Activated CD4-positive, CD25-positive, alpha-beta regulatory T cell treated with anti-CD3 and anti-CD28 coated beads, Interleukin-2, amount 50 U/mL, for 24 hours (primary cell): ENCODE data around the gene STK38.
"Not testable (repeated sequence)": the region's sequence is repeated elsewhere in the genome, so short reads cannot be mapped to it uniquely, and the experiment has no call there.

ENCODE experiments used
- ATAC-seq, 2 donors: fragments of 150-1000 bp; cut with Tn5 transposase; one replicate each; pipeline ENCODE4 v1.10.0; 2021; ENCODE audit warnings: mild to moderate bottlenecking in 1 of 2, moderate library complexity in 1 of 2

Gene STK38

DNA sequence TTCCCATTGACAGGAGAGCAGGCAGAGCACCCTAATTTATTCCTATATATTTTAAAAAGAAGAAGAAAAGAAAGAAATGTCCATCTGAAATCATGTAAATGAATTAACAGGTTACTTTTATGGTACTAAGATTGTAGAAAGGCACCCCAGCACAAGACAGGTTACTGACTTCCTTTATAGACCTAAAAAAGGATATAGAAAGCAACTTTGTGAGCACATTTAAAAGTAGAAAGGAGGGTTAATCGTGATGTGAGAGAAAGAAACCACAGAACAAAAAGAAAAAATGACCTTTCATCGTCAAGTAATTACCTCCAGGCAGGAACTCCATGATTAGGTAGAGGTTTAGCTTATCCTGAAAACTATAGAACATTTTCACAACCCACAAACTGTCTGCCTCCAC is 29.9 kb downstream of the STK38 start:
- ATAC-seq = no peak

DNA sequence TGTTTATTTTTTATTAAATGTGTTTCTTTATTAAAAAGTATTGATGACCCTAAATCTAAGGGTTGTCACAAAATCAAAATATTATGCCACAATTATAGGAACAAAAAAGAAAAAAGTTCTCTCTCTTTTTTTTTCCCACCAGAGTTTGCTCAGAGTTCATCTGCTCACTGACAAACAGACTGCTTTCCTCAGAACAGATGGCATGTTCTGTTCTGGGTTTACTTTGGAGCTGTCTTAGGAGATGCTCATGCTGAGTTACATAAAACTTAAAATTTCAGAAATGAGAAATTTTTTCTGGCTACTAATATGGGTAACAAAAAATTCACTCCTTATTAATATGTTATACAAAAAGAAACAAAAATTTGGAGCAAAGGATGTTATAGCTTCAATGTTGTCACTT is 30.3 kb downstream of the STK38 start:
- no peak for ATAC-seq

DNA sequence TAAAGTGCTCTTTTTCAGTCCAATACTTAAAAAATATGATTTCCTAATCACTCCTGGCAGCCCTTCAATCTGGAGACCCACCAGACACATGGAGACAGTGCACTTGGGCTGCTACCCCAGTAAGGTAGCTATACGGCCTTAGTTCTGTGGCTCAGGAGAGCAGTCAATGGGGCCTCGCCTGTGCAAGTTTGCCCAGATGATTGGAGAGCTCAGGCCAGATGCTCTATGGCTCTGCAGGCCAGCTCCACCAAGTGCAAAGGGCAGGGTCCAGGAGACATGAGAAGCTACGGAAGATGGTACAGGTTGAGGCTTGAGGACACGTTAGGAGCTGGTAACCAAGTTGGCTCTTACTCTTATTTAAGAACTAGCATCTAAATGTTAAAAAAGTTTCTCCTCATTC is 30.7 kb downstream of the STK38 start:
- ATAC-seq = no peak

DNA sequence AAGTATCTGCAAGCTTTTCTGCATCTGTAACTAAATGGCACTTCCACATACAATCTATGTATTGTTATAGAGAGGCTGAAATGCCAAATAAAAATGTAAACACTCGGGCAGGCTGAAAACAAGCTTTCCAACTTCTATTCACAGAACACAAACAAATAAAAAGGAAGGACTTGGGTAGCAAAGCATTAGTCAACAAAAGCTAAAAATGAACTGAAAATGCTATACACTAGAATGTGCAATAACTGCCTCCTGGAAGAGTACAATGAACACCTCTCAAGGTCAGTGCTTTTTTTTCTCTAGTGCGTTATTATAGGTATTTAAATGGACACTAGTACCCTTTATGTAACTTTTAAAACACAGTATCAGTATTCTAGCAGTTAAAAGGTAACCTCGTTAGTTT is 31.4 kb downstream of the STK38 start:
- ATAC-seq = no peak

DNA sequence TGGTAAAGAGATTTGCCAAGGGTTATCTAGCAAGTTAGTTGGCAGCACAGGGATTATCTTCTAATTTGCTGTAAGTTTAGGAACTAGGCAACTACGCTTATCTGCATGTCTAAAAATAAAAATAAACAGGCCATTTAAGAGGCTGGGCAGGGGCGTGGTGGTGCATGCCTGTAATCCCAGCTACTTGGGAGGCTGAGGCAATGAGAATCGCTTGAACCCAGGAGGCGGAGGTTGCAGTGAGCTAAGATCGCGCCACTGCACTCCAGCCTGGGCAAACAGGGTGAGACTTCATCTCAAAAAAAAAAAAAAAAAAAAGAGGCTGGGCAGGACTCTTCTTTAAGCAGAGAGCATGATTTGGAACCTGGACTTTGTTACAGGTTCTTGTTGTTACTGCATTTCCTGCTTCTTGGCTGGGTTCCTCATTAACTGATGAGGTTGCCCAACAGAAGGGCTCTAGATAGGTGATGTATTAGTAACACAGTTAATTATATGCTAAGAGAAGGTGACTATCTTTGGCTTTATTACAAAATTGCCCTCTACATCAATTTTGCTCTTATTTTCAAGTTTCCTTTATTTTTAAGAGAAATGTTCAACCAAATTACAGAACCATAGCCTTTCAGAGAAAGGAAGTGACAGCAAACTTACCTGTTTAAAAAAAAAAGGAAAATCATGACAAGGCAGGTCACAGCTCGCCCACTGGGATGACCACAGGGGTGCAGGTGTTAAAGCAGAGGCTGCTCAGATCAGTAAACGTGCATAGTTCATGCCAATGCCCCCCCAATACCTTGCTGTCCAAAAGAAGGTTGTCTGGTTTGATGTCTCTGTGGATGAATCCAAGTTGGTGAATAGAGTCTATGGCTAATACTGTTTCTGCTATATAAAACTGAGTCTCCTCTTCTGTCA is 32.5 kb downstream of the STK38 start:
- ATAC-seq = no peak

DNA sequence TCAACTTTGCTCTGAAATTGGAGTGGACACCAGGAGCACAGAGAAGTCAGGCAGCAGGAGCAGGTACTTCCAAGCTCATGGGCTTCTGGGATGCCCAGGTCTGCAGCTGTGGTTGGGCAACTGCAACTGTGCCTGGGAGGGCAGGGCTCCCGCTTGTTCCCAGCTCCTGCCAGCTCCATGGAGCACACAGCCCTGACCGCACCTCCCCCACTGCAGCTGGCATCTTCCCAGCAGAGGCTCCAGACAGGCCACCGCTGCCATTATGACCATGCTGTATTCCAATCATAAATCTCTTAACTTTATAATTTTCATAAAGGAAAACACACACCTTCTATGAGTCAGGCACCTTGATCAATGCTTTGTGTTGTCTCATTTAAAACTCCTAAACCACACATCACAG is 36.9 kb downstream of the STK38 start:
- no peak for ATAC-seq

DNA sequence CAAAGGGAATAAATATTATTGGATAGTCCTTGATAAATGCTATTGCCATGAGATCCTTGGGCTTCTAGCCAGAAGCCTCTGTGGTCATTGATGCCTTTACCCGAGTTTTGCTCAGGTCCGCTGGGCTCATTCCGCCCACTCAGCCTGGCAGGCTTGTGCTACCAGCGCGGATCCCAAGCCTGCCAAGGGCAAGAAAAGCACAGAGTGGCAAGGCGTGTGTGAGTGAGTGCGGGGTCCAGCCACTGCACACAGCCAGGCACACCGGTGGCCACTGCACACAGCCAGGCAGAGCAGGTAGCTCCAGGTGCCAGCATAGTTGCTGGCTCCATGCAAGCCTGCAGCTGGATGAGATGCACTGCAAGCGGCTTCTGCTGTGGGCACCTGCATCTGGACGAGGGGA is 38.7 kb downstream of the STK38 start:
- ATAC-seq = no peak

DNA sequence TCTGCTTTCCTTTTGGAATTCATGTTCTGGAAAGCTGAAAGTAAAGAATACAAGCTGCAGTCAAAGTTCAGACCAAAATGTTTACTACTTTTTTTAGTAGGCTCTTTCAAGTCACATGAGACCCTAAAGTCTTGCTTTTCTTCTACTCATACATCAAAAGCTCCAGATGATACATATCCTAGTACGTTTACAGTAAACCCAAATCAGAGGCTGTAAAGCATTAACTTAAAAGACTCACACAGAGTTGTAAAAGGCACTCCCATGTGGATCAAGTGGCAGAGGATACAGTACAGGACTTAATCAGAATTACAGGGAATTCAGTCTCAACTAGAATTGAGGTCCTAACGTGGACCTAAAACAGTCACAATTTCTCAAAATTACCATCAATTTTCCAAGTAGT is 40.7 kb downstream of the STK38 start:
- peak; percentile 20 to 28 for ATAC-seq

DNA sequence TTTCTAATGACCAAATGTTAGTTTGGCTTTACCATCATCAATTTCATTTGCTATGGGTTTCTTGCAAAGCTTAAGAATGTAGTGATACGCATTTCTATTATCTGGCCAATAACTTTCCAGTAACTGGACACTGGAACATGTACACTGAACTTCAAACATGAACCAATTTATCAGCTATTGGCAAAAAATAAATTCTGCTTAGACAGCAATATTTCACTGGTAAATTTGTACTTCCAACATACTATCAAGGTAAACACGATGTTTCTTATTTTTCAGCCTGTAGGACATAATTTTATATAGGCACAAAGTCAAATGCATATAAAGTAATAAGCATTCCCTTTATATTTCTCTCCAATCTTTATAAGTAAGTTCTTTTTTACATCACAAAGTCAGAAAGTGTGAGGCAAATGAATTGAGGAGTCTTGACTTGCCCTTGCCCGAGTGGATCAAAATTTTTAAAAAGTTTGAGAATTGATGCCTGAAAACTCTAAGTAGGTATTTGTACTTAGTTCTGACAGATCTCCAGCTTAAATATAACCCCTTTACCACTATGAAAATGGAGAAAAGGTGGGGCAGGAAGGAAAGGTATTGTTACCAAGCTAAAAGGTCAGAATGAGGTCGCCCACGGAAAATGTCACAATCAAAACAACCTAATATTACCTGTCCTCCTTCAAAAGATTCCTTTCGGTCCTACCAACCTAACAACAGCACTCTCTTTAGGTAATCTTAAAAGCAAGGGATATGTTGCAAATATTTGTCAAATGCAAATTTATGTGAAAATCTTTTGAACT is 41.3 kb downstream of the STK38 start:
- peak in 1 of 2 donors; percentile 35 for ATAC-seq

DNA sequence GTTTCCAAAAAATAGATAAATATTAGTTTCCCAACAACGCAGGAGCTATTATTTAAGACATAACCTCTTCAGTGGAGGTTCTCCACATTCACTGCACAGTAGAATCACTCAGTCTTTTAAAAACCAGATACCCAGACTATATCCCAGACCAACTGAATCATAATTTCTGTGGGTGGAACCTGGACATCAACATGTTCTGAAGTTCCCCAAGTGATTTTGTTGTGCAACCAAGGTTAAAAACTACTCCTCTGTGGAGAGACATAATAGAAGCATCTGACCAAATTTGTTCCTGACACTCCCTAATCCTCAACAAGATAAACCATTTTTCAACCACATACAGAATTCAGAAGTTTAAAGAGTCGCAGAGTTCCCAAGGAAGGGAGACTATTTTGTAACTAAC is 42.3 kb downstream of the STK38 start:
- no peak for ATAC-seq

DNA sequence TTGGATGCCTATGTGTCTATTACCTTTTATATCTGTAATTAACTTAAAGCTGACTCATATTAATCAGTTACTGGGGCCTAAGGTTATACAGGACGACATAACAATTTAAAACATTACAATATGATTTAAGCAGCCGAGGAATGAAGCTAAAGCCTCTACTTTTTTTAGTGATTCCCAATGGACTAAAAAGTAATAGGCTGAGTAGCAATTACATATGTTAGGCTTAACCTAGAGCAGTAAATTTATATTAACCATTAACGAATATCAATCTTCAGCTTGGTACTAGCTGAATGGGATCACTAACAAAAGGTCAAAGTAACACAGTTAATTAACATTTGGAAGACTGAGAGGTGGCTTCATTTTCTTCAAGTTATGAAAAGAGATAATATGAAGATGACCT is 43.1 kb downstream of the STK38 start:
- ATAC-seq = no peak

DNA sequence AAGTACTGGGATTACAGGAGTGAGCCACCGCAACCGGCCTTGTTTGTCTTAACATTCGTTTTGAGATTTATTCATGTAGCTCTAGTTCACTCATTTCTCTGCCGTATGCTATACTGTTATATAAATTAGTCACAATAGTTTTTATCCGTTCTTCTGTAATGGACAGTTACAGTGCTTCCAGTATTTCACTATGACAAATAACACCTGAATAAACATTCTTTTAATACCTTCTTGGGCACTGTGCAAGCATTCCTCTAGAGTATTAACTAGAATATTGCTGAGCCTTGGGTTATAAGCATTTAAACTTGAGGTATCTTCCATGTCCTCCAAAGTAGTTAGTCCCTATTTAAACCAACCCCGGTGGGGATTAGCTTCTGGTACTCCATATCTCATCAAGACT is 45.6 kb downstream of the STK38 start:
- ATAC-seq = no peak

DNA sequence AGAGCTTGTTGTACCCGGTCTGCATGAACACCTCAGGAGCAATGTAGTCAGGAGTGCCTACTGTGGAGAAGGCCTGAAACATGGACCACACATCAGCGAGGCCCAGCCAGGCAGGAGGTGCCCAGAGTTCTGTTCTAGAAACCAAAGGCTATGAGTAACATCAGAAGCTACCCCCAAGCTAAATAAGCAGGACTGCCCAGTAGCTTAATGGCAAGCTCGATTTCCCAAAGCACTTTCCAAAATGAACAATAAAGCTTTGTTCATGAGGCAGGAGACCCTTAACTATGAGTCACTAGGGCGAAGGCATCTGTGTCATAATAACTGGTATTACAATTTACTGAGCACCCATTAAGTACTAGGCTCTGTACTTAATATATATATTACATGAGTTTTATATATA is 47.4 kb downstream of the STK38 start:
- no peak for ATAC-seq

DNA sequence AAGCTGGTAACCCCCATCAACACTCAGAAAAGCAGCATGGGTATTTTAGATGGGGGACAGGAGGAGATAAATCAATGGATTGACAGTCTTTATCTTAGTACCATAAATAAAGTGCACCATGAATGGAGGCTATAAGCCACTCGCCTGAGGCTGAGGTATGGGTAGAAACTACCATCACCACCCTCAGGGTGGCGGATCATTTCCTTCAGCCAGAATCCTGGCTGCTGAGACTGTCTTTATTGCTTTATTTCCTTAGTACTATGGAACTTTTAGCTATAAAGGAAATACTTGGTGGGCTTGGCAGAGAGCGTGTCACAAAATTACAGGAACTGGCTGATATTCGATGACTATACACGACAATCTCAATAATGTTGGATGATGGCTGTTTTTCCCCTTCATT is 52.2 kb downstream of the STK38 start:
- ATAC-seq = no peak

DNA sequence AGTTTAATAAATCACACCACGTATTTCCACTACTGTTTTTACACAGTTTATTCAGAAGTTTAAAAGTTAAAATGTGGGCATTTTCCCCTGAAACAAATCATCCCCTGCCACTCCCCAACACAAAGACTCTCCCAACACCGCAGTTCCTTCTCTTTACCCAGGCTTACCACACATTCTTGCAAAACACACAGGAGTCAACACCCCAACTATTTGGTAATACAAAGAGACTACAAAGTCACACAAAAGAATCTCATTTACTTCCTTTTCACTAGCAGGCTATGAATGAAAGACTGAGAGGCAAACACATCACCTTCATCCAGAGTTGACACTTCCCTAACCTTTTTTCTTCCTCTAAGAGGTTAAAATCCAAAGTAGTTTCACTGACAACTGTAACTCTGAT is 53.4 kb downstream of the STK38 start:
- no peak for ATAC-seq

DNA sequence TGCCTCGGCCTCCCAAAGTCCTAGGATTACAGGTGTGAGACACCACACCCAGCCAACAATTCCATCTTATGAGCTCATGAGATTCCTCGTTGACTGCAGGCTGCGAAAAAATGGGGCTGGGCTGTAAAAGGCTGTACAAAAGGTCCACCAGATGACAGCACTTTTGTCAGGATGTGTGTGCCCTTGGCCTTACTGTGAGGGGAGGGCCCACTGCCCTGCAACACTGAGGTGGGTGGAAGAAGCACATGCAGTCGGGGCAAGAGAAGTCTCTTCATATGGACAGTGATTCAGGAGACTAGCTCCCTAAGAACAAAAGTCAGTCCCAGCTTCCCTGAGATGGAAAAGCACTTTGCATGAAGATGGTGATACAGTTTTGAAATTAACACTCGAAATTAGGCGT is 54.0 kb downstream of the STK38 start:
- ATAC-seq = no peak

DNA sequence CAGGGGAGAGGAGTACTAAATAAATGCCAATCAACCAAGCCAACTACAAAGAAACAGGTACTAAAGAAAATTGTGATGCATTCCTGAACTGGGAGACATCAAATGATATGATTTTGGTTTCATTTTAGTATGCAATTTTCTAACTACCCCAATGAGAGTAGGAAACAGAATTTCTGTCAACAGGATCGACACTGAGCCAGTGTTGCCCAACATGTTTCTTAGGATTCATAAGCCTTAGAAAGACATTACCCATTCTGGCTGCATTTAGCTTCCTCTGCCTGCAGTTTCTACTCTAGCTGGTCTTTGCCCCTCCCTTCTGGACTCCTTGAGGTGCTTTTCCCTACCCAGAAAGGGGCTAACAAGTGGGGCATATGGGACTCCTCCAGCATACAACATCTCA is 54.7 kb downstream of the STK38 start:
- peak in 1 of 2 donors; percentile 28 for ATAC-seq

DNA sequence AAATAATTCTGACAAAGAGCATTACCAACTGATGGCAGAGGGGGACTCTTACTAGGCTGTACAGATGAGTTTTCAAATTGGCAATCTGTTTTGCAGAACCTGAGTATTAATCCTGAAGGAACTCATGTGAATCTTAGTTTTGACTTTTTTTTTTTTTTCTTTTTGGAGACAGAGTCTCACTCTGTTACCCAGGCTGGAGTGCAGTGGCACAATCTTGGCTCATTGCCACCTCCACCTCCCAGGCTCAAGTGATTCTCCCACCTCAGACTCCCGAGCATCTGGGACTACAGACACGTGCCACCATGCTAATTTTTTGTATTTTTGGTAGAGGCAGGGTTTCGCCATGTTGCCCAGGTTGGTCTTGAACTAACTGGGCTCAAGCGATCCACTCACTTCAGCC is 55.2 kb downstream of the STK38 start:
- no peak for ATAC-seq

DNA sequence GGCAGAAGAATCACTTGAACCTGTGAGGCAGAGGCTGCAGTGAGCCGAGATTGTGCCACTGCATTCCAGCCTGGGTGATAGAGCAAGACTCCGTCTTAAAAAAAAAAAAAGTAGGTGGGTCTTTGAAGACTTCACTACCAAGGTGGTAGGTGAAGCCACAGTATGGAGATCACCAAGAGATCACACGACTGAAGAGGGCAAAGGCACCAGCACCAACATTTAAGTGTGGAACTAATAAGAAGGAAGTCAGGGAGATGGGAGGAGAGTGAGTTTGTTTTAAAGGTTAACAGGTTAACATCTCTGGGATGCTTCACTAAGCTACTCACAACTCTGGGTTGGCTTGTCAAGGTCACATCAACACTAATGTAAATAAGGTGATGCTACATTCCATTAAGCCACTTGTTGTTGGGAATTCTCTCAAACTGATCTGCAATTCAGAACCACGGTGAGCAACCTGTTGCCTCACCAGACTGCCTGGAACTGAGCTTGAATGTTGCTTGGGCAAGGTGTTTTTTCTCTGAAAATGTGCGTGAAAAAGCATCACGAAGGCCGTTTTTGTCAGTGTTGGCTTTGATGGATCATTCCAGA is 55.8 kb downstream of the STK38 start:
- ATAC-seq = no peak

DNA sequence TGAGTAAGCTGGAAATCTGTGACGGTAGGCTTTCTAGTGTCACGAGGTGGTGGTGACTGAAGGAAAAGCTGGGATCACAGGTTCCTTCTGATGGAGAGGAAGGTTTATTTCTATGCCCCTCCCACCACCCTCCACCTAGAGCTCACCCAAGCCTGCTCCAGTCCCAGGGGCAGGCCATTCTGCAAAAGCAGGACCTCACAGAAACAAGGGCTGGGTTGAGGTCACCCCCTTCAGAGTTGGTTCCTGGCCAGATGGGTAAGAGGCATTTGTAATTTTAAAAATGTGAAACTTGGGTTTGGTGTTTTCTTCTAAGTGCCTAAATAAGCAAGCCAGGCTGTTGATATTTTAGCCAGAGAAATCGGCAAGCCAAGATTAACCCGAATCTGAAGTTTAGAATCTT is 57.9 kb downstream of the STK38 start:
- no peak for ATAC-seq

DNA sequence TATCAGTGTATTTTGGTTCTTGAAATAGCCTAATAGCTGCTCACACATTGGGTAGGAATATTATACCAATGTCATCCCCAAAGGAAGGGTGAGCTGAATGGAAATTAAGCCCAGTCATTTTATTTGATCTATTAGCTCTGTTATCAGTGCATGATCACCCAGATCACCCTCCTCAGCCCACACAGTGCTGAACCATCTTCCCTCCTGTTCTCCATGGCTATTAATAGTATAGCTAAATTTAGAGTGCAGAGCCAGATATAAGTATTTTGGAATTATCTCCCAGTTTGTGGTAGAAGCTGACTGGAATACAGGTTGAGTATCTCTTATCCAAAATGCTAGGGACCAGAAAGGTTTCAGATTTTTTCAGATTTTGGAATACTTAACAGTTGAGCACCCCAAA is 59.1 kb downstream of the STK38 start:
- no peak for ATAC-seq

DNA sequence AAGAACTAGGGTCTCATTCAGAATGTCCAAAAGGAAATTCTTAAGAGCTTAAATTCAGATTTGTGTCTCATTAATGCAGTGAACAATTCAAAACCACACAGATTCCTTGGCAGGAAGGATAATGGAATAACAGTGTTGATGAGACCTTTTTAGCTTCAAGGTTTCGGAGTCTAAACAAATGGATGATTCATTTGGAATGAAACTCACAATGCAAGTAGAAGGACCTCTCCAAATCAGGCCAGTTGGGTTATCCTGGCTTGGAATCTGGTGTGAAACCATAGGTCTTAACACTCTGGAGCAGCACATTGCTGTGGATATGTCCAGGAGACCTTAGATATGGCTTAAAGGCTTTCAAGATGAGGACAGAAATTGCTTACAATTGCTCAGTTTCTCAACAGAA is 59.6 kb downstream of the STK38 start:
- no peak for ATAC-seq

DNA sequence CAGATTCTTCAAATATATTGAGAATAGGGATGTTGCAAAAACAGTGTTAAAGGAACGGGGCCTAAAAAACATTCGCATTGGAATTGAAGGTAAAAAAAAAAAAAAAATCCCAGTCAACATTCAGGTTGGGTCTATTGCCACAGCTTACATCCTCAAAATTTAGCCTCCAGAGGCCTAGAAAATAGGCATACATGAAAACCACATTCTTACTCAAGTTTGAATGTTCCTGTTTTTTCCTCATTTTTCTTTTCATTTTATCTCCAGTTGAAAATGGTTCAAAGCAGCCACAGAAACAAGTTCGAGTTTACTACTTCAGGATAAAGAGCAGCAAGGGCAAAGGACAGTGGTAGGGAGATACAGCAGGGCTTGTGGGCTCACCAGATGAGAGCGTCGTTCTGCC is 62.5 kb downstream of the STK38 start:
- no peak for ATAC-seq

DNA sequence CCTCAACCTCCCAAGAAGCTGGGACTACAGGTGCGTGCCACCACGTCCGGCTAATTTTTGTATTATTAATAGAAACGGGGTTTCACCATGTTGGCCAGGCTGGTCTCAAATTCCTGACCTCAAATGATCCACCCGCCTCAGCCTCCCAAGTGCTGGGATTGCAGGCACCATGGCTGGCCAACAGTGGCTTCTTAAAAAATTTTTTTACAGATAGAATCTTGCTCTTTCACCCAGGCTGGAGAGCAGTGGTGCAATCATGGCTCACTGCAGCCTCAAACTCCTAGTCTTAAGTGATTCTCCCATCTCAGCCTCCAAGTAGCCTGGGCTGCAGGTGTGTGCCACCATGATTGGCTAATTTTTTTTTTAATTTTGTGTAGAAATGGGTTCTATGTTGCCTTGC is 64.0 kb downstream of the STK38 start:
- not testable (repeated sequence) for ATAC-seq
